HEK293T (cell line): ENCODE measurements around the gene ALKBH4.

Experiments
- CTCF ChIA-PET: fragments of 350-600 bp; formaldehyde crosslinking; extraction: SDS; loops from one replicate; lab custom pipeline; 2021; ENCODE audit warnings: antibody characterized with exemption, inconsistent platforms; lab: Yijun Ruan, JAX
- POLR2A ChIA-PET: fragments of 350-600 bp; formaldehyde crosslinking; extraction: SDS; loops from one replicate; lab custom pipeline; 2020; ENCODE audit warnings: antibody characterized with exemption, inconsistent platforms; lab: Yijun Ruan, JAX
- DNase-seq: peaks from one replicate; pipeline ENCODE4 v3.0.0; 2012; ENCODE audit warnings: mixed read lengths; ENCODE audit errors: extremely low spot score
- ARNT ChIP-seq: fragments of 450-650 bp; IDR thresholded peaks from 2 replicates; pipeline ENCODE4 v1.6.1; 2017; ENCODE audit warnings: mild to moderate bottlenecking
- BHLHE40 ChIP-seq: fragments of 450-650 bp; IDR thresholded peaks from 2 replicates; pipeline ENCODE4 v1.6.1; 2016; ENCODE audit warnings: mild to moderate bottlenecking, moderate library complexity, borderline replicate concordance
- CTBP1 ChIP-seq: fragments of 450-650 bp; IDR thresholded peaks from 2 replicates; pipeline ENCODE4 v1.6.1; 2016; ENCODE audit warnings: borderline replicate concordance
- ELF4 ChIP-seq: fragments of 450-650 bp; IDR thresholded peaks from 2 replicates; pipeline ENCODE4 v1.6.1; 2017; ENCODE audit warnings: antibody characterized with exemption
- FOXA1 ChIP-seq: fragments of 450-650 bp; IDR thresholded peaks from 2 replicates; pipeline ENCODE4 v1.6.1; 2016; ENCODE audit warnings: mild to moderate bottlenecking
- FOXK2 ChIP-seq: fragments of 450-650 bp; IDR thresholded peaks from 2 replicates; pipeline ENCODE4 v1.6.1; 2016; ENCODE audit warnings: mild to moderate bottlenecking
- FOXM1 ChIP-seq: fragments of 450-650 bp; IDR thresholded peaks from 2 replicates; pipeline ENCODE4 v1.6.1; 2017; ENCODE audit warnings: mild to moderate bottlenecking, borderline replicate concordance
- HDGF ChIP-seq: fragments of 450-650 bp; IDR thresholded peaks from 2 replicates; pipeline ENCODE4 v1.6.1; 2017; ENCODE audit warnings: antibody characterized with exemption, borderline replicate concordance
- L3MBTL2 ChIP-seq: fragments of 450-650 bp; conservative IDR thresholded peaks from 2 replicates; pipeline ENCODE4 v1.6.1; 2016; ENCODE audit warnings: mild to moderate bottlenecking
- LEF1 ChIP-seq: fragments of 450-650 bp; IDR thresholded peaks from 2 replicates; pipeline ENCODE4 v1.6.1; 2017; ENCODE audit warnings: mild to moderate bottlenecking, borderline replicate concordance
- NFRKB ChIP-seq: fragments of 450-650 bp; IDR thresholded peaks from 2 replicates; pipeline ENCODE4 v1.6.1; 2016; ENCODE audit warnings: mild to moderate bottlenecking, moderate library complexity
- SP1 ChIP-seq: fragments of 450-650 bp; IDR thresholded peaks from 2 replicates; pipeline ENCODE4 v1.6.1; 2017
- SUZ12 ChIP-seq: fragments of 450-650 bp; IDR thresholded peaks from 2 replicates; pipeline ENCODE4 v1.6.1; 2016; ENCODE audit warnings: mild to moderate bottlenecking
- TARDBP ChIP-seq: fragments of 450-650 bp; IDR thresholded peaks from 2 replicates; pipeline ENCODE4 v1.6.1; 2016
- ZNF384 ChIP-seq: fragments of 450-650 bp; IDR thresholded peaks from 2 replicates; pipeline ENCODE4 v1.6.1; 2016
- TF ChIP-seq, protein P1 (sequence below): fragments of 450-650 bp; IDR thresholded peaks from 2 replicates; pipeline ENCODE4 v1.6.1; 2016

ALKBH4 gene

DNA sequence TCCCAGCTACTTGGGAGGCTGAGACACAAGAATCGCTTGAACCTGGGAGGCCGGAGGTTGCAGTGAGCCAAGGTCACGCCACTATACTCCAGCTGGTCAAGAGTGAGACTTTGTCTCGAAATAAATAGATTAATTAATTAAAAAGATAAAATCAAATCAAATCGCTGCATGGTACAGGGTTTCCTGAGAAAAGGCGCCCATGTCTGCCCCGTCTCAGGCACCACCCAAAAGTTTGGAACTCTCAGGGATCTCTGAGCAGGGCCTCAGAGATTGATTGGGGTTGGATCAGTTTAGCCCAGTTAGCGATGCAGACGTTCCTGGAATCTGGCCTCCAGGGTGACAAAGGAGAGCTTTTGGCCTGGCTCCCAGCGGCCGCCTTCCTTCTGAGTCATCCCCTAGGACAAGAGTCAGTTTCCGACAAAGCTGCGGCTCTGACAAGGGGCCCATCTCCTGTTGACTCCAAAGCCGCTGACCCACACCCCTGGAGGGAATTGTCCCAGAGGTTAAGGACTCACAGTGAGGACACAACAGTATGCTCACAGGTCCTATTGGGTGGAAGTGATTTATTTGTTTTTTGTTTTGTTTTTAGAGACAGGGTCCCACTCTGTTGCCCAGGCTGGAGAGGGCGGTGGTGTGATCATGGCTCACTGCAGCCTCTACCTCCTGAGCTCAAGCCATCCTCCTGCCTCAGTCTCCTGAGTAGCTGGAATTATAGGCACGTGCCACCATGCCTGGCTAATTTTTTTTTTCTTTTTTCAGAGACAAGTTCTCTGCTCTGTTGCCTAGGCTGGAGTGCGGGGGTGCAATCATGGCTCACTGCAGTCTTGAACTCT lies 24.5 kb downstream of the ALKBH4 start:
- DNase-seq: no peak
- ChIA-PET POLR2A (no interaction called here), CTCF (no interaction called here)

DNA sequence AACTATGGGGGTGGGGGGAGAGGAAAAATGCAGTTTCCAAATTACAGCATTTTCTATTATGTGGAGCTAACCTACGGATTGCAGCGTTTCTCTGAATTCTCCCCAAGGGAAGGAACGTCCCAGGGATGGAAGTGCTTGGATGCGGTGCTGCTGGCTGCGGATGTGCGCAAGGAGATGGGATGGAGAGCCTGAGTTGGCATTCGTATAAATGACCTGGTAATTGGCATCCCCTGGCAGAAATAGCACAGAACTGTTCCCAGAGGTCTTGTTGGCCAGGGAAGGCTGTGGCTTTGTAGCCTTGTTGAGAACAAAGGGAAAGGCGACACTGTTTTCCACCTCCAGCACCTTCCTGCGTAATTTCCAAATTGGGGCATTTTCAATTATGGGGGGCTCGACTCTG lies 28.5 kb downstream of the ALKBH4 start:
- POLR2A ChIA-PET: no interaction called here
- DNase-seq: no peak
- no peak for TF ChIP-seq TARDBP
- CTCF ChIA-PET: no interaction called here

More for the DNA sequence above, 24.5 kb downstream of the ALKBH4 start:
- TF ChIP-seq CTBP1: no peak
- no peak for TF ChIP-seq BHLHE40
- TF ChIP-seq FOXK2: no peak
- TF ChIP-seq L3MBTL2: no peak
- TF ChIP-seq SP1: no peak
- no peak for TF ChIP-seq HDGF
- TF ChIP-seq SUZ12: no peak
- TF ChIP-seq, protein P1, sequence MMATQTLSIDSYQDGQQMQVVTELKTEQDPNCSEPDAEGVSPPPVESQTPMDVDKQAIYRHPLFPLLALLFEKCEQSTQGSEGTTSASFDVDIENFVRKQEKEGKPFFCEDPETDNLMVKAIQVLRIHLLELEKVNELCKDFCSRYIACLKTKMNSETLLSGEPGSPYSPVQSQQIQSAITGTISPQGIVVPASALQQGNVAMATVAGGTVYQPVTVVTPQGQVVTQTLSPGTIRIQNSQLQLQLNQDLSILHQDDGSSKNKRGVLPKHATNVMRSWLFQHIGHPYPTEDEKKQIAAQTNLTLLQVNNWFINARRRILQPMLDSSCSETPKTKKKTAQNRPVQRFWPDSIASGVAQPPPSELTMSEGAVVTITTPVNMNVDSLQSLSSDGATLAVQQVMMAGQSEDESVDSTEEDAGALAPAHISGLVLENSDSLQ: no peak
- no peak for TF ChIP-seq FOXM1
- TF ChIP-seq ARNT: no peak
- TF ChIP-seq ELF4: no peak

DNA sequence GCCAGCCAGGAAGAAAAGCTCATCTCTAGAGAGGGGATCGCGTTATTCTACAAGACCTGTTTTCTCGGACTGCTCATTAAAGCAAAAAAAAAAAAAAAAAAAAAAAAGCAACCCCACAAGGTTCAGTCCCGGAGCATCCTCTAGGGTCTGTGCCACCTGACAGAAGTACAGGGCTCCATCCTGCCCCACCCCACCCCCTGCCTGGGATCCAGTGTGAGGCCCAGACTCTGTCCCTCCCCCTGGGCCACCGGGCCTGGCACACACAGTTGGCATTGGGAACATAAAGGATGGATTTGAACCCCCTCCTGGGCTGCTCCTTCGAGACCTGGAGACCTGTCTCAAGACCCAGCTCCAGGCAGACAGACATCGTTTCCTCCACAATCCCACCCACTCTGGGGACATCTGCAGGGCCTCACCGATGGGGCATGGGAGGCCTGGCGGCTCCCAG lies 30.6 kb downstream of the ALKBH4 start:
- ChIA-PET POLR2A (interaction anchor here (0.9 kb wide), 1 partner anchor 30 kb away, joined by 3 read pairs; the partner anchor contains the start of genes ALKBH4 and LRWD1), CTCF (no interaction called here)
- DNase-seq: no peak
- TF ChIP-seq TARDBP: no peak
- peak; percentile 23; the same call in 1 of the 2 replicates for TF ChIP-seq ZNF384

DNA sequence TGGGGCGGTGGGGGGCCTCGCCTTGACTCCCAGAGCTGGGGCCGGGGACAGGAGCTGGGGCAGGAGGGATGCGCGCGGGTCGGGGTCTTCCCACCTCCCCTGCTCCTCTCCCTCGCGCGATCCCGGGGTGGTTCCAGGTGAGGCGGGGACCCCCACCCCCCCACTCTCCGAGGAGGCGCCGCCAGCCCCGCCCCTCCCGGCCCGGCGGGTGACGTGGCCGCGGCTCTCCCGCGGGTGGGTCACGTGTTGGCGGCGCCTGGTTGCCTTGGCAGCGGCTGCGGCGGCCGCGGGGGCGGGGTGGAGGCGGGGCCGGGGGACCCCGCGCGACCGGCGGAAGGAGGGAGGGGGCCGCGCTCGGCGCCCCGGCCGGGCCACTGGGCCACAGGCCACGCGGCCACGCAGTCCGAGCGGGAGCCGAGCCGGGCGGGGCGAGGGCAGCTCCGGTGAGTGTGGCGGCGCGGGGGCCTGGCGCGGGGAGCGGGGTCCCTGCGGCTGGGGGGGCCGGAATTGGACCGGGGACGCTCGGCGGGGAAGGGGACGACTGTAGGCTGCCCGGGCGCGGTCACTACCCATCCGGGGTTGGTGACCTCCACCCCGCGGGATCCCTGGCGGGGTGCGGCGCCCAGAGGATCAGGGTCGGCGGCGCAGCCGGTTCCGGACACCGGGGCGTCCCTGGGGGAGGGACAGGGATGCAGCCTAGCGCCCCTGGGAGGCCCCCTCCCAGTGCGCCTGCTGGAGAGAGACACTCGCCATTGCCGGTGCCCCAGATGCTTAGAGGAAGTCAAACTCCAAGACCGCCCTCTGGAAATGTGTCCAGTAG lies 31.2 kb downstream of the ALKBH4 start, which contains the start of gene ORAI2:
TSS of gene ORAI2 (plus strand) at position 357 of the 820 bp plus-strand sequence. CDS start 5,382 bp downstream, outside the sequence.
- peak; percentile 86 for DNase-seq
- TF ChIP-seq NFRKB (no peak), LEF1 (no peak), SP1 (no peak), SUZ12 (no peak)
- CTCF ChIA-PET: interaction anchor here (1.0 kb wide), 1 partner anchor 23 kb away, joined by 3 read pairs; no protein-coding TSS in a partner anchor
- POLR2A ChIA-PET: interaction anchor here (0.9 kb wide), 1 partner anchor 31 kb away, joined by 3 read pairs; the partner anchor contains the start of genes ALKBH4 and LRWD1

DNA sequence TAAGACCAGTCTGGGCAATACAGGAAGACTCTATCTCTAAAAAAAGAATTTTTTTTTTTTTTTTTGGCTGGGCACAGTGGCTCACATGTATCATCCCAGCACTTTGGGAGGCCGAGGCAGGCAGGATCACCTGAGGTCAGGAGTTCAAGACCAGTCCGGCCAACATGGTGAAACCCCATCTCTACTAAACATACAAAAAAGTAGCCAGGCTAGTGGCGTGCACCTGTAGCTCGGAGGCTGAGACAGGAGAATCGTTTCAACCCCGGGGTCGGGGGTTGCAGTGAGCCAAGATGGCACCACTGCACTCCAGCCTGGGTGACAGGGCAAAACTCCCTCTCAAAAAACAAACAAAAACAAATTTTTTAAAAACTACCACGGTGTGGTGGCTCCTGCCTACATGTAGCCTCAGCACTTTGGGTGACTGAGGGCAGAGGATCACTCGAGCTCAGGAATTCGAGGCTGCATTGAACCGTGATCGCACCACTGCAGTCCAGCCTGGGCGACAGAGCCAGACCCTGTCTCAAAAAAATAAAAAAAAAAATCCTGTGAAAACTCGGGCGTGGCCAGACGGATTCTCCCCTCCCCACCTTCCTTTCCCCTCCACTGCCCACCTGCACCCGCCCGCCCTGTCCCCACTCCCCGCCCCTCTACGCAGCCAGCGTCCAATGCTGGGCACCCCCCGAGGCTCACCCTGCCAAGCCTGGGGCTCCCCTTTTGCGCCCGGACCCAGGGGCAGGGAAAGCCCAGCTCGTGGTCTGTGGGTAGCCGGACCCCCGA lies 32.0 kb downstream of the ALKBH4 start:
- CTCF ChIA-PET: interaction anchor here (1.0 kb wide), 1 partner anchor 24 kb away, joined by 3 read pairs; no protein-coding TSS in a partner anchor
- TF ChIP-seq NFRKB: no peak
- no peak for TF ChIP-seq TARDBP
- no peak for TF ChIP-seq HDGF
- no peak for TF ChIP-seq SUZ12
- TF ChIP-seq BHLHE40: no peak
- TF ChIP-seq SP1: no peak
- no peak for TF ChIP-seq ZNF384
- TF ChIP-seq FOXK2: no peak
- TF ChIP-seq, protein P1: no peak
- TF ChIP-seq ELF4: no peak
- no peak for TF ChIP-seq FOXM1
- no peak for TF ChIP-seq L3MBTL2
- no peak for TF ChIP-seq ARNT
- no peak for TF ChIP-seq FOXA1
- no peak for TF ChIP-seq CTBP1
- no peak for TF ChIP-seq LEF1
- POLR2A ChIA-PET: no interaction called here
- no peak for DNase-seq

DNA sequence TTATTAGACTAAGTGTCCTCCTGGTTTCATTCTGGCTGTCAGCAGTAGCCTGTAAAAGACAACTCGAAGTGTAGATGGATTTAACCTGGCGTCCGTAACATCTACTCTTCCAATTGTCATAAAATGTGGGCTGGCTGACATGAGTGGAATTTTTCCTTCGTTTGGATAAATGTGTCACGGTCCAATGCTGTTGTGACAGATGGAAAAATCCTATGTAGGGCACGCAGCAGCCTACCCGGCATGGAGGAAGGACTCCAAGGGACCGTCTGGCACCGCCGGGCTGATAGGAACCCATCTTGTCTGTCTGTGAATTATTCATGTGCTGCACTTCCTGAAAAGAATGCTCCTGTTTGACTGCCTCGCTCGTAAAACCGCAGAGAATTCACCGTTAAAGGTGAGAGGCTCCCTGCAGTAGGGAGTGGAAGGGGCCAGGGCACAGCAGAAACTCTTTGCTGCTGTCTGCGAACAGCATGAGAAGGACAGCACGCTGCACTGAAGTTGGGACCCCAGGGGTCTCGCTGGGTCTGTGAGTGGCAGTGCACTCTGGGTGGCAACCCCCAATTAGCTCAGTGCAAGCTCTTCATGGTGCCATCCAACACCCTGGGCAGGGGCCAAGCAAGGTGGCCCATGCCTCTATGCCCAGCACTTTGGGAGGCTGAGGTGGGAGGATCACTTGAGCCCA lies 32.9 kb downstream of the ALKBH4 start:
- TF ChIP-seq FOXM1 (no peak), FOXA1 (no peak), ZNF384 (no peak), TARDBP (no peak), HDGF (no peak), SP1 (no peak), NFRKB (no peak), LEF1 (no peak), ARNT (no peak)
- TF ChIP-seq, protein P1: no peak
- CTCF ChIA-PET: interaction anchor here (1.0 kb wide), 1 partner anchor 24 kb away, joined by 3 read pairs; no protein-coding TSS in a partner anchor
- no peak for DNase-seq
- POLR2A ChIA-PET: no interaction called here
